Measurements from ENCODE around the gene CRACR2B. TPM values are rescaled to one million over a fixed set of nuclear protein-coding genes. Genes with fewer than 3 reads are reported as not detected.

CRACR2B gene
- total RNA-seq, 2 experiments from 2014 or later: 12.7 to 13.7 TPM

DNA sequence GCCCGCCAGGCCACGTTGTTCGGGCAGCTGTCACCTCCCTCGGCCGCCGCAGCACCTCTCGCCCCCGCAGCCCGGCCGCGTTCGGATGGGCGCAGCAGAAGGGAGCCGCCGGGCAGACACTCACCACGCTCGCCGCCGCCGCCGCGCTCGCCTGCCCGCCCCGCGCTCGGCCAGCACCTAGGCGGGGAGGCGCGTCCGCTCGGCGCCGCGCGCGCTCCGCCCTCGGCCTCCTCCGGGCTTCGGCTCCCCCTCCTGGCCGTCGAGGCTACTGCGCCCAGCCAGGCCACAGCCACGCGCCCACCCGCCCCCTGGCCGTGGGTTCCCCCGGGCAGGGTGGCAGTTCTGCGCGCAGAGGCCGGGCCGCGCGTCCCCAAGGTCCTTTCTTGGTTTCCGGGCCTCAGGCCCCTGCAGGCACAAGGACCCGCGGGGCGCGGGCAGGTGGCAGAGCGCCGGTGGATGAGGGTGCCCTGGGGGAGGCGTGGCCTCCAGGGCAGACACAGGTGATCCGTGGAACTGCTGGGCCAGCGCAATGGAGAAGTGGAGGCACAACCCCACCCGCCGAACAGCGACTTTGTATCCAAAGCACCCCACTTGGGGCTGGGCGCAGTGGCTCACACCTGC, 29.5 kb upstream of the CRACR2B start, which contains the start of gene SLC25A22:
Gene SLC25A22 (minus strand): TSS at position 189 of the 621 bp plus-strand sequence. CDS start 3,275 bp downstream, outside the sequence.
- H3K9me3 Mint-ChIP-seq: no peaks in the 10 kb centered on the region
- no peaks in the 10 kb centered on the region for H3K27me3 Mint-ChIP-seq
- peaks cover 23% of the 10 kb centered on the region for H3K36me3 Mint-ChIP-seq (ENCODE audit: low read depth)
- peak; percentile 87 for DNase-seq
- peaks cover 37% of the 10 kb centered on the region for H3K4me1 Mint-ChIP-seq
- H3K4me3 Mint-ChIP-seq: peak within 1 kb of the TSS; percentile 93
- H3K27ac Mint-ChIP-seq: peak within 1 kb of the TSS; percentile 89
- ChIA-PET POLR2A (interaction anchor here (0.7 to 3.9 kb wide), 2 partner anchors 11 kb away, joined by 3 to 23 read pairs; partner anchors contain the start of gene RPLP2), CTCF (interaction anchor here (0.8 to 1.4 kb wide), 2 partner anchors 11 to 32 kb away, joined by 3 read pairs; no protein-coding TSS in a partner anchor)

DNA sequence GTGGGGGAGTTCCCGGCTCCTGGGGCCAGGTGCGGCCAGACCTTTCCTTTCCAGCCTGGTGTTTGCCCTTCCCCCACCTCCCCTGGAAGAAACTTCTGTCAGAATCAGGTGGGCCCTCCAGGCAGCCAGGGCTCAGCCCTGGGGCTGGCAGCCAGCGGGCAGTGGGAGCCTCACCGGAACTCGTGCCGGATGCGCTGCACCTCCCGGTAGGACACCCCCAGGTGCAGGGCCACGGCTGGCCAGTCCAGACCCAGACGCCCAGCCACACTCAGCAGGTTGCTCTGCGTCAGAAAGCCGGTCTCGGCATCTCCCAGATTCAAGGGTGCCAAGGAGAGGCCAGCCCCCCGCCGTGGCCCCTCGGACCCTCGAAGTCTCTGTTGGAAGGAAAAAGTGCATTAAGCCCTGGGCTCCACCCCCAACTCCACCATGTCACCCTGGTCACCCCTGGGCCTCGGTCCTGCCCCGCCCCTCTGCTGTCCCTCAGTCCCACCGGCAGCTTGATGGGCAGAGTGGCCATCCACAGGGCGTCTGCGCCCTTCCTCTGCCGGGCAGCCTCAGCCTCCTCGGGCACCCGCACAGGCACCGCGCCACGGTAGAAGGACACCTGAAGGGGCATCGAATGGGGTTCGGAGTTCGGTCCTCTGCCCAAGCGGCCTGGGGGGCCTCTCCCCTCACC, 27.9 kb upstream of the CRACR2B start:
- ChIA-PET CTCF (no interaction called here), POLR2A (no interaction called here)
- no peaks in the 10 kb centered on the region for H3K9me3 Mint-ChIP-seq
- no peak overlapping the region for H3K4me3 Mint-ChIP-seq
- DNase-seq: no peak
- no peaks in the 10 kb centered on the region for H3K27me3 Mint-ChIP-seq
- no peak overlapping the region for H3K27ac Mint-ChIP-seq
- peaks cover 21% of the 10 kb centered on the region for H3K36me3 Mint-ChIP-seq (ENCODE audit: low read depth)
- H3K4me1 Mint-ChIP-seq: peaks cover 40% of the 10 kb centered on the region

DNA sequence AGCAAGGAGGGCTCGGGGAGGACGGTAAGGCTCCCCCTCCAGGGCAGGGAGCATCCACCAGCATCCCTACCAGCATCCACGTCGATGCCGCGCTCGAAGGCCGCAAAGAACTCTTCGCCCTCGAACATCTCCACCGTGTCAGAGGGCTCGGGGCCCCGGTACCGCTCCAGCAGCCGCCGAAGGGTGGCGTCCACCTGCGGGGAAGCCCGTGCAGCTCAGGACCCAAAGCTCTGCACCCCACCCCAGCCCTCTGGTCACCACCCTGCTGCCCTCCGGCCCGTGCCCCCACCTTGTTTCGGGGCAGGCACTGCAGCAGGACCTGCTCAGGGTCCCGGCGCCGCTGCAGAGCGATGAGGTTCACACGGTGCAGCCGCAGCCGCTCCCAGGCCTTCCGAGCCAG, 27.2 kb upstream of the CRACR2B start:
- H3K9me3 Mint-ChIP-seq: no peaks in the 10 kb centered on the region
- no peak for DNase-seq
- H3K4me1 Mint-ChIP-seq: peaks cover 36% of the 10 kb centered on the region
- H3K4me3 Mint-ChIP-seq: no peak overlapping the region
- H3K27me3 Mint-ChIP-seq: no peaks in the 10 kb centered on the region
- H3K27ac Mint-ChIP-seq: no peak overlapping the region
- ChIA-PET POLR2A (no interaction called here), CTCF (no interaction called here)
- peaks cover 21% of the 10 kb centered on the region for H3K36me3 Mint-ChIP-seq (ENCODE audit: low read depth)

DNA sequence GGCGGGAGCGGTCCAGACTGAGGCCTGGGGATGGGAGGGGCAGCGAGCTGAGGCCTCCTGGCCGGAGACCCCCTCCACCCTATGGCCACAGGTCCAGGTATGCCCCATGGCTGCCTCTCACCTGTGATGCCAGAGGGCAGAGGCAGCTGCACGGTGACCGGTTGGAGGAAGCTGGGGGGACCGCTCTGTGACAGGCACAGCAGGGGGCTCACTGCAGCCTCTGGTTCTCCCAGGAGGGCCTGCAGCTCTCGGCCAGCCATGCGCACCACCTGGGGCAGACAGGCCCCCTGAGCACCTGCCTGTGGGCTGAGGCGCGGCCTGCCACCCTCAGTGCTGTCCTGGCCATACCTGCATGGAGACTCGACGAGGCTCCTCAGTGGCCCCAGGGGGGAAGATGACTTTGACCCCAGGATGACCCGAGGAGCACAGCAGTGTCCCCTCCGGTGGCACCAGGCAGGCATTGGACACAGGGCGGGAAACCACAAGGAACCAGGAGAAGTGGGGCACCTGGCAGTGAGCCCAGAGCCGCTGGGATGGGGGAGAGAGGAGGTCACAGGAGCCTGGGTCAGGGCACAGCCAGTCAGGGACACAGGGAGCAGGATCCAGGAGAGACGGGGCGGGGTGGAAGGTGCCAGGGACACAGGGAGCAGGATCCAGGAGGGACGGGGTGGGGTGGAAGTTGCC, 26.5 kb upstream of the CRACR2B start:
- Mint-ChIP-seq H3K4me3 (no peak overlapping the region), H3K27me3 (no peaks in the 10 kb centered on the region), H3K36me3 (ENCODE audit: low read depth) (peaks cover 18% of the 10 kb centered on the region), H3K4me1 (peaks cover 37% of the 10 kb centered on the region), H3K9me3 (no peaks in the 10 kb centered on the region), H3K27ac (no peak overlapping the region)
- DNase-seq: no peak
- ChIA-PET POLR2A (interaction anchor here (1.3 kb wide), 1 partner anchor 19 kb away, joined by 3 read pairs; no protein-coding TSS in a partner anchor), CTCF (no interaction called here)

DNA sequence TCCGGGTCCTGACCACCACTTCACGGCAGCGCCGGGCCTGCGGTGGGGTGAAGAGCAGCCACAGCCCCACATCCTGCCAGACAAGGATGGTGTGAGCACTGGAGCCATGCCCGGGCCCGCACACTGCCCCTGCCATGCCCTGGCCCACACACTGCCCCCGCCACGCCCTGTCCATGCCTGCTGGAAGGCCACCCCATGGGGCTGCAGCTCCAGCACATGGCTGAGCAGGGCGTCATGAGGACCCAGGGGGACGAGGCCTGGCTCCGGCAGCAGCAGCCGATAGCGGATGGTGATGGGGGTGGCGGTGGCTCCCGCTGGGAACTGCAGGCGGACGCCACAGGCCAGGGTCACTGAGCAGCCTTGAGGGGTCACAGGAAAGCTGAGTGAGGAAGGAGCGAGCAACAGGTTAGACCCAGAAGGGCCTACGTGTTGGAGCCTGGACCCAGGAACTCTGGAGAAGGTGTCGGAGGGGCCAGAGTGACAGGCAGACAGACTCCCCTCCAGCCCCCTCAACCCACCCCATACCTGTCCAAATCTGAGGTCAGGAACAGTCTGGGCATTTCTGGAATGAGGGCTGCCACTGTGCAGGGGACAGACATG, 25.6 kb upstream of the CRACR2B start:
- CTCF ChIA-PET: no interaction called here
- Mint-ChIP-seq H3K4me1 (peaks cover 32% of the 10 kb centered on the region), H3K27ac (no peak overlapping the region), H3K9me3 (no peaks in the 10 kb centered on the region), H3K27me3 (no peaks in the 10 kb centered on the region), H3K4me3 (no peak overlapping the region), H3K36me3 (ENCODE audit: low read depth) (peaks cover 18% of the 10 kb centered on the region)
- no peak for DNase-seq
- POLR2A ChIA-PET: interaction anchor here (1.3 kb wide), 1 partner anchor 18 kb away, joined by 3 read pairs; no protein-coding TSS in a partner anchor

DNA sequence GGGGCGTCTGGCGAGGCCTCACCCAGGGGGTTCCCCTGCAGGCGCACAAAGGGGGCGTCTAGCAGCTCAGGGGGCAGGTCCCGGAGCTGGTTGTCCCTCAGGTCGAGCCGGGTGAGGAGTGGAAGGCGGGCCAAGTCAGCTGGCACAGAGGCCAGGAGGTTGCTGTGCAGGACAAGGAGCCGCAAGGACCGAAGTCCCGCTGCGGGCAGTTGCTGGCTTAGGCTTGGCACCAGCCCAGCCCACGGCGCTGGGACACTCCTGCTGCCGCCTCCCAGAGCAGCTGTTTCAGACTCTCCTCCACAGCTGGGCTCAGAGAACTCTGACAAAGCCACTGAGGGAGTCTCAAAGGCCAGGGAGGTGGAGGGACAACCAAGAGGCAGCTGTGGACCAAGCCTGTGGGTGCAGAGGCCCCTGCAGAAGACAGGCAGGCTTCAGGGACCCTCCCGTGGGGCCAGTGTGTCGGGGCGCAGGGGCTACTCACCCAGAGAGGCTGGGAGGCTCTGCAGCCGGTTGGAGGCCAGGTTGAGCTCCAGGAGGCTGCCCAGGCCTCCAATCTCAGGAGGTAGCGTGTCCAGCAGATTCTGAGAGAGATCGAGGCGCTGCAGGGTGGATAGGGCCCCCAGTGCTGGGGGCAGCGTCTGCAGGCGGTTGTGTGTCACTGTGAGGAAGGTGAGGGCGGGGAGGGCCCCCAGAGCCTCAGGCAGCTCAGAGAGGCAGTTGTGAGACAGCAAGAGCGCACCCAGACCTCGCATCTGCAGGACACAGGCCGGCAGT, 24.8 kb upstream of the CRACR2B start:
- H3K27ac Mint-ChIP-seq: no peak overlapping the region
- ChIA-PET POLR2A (interaction anchor here (2.3 kb wide), 1 partner anchor 25 kb away, joined by 12 read pairs; the partner anchor contains the start of gene GATD1), CTCF (no interaction called here)
- H3K4me1 Mint-ChIP-seq: peaks cover 32% of the 10 kb centered on the region
- H3K4me3 Mint-ChIP-seq: peak overlapping the region; percentile 82
- H3K27me3 Mint-ChIP-seq: no peaks in the 10 kb centered on the region
- DNase-seq: no peak
- peaks cover 18% of the 10 kb centered on the region for H3K36me3 Mint-ChIP-seq (ENCODE audit: low read depth)
- H3K9me3 Mint-ChIP-seq: no peaks in the 10 kb centered on the region

DNA sequence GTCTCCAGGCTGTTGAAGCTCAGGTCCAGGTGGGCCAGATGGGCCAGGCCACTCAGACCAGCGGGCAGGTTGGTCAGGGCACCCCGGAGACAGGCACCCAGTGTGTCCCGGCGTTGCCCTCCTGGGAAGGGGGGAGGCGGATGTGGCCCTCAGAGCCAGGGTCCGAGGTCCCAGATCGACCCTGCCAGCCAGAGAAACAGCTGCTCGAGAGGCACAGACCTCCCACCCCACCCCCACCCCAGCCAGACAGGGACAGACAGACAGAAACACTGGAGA, 24.3 kb upstream of the CRACR2B start:
- no peak for DNase-seq
- H3K27me3 Mint-ChIP-seq: no peaks in the 10 kb centered on the region
- H3K36me3 Mint-ChIP-seq (ENCODE audit: low read depth): peaks cover 18% of the 10 kb centered on the region
- H3K27ac Mint-ChIP-seq: no peak overlapping the region
- H3K9me3 Mint-ChIP-seq: no peaks in the 10 kb centered on the region
- peak overlapping the region; percentile 82 for H3K4me3 Mint-ChIP-seq
- POLR2A ChIA-PET: interaction anchor here (1.1 to 4.1 kb wide), 4 partner anchors 7 to 40 kb away, joined by 3 to 21 read pairs (median 16); partner anchors contain the start of genes GATD1, PNPLA2 and TSPAN4
- CTCF ChIA-PET: no interaction called here
- peaks cover 37% of the 10 kb centered on the region for H3K4me1 Mint-ChIP-seq

DNA sequence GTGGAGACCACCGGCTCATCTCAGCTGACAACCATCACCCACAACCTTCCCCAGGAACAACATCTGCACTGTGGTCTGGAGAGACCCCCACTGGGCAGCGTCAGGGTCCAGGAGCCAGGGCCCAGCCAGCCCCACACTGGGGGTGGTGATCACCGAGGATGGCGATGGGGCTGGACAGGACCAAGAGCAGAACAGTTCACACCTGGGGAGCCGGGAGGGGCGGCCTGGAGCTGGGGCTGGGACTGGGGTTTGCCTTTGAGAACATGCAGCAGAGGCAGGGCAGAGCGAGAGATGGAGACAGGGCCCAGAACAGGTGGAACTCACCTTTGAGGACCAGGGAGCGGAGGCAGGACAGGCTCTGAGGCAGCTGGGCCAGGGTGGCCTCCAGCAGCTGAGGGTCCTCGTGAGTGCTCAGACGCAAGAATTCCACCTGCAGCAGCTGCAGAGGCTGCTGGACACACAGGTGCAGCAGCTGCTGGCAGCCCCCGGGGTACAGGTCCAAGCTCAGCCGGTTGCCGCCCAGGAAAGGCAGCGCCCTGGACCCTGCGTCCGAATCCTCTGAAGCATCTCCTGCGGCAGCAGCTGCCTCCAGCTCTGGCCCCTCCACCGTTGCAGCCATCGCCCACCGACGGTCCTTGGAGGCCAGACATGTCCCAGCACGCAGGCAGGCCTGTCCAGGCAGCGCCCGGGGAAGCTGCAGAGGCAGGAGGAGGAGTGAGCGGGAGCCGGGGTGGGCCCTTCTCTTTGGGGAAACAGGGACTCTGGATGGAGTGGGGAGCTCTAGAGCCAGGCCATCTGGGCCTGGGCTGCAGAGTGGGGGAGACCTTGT, 23.7 kb upstream of the CRACR2B start:
- H3K27ac Mint-ChIP-seq: peak overlapping the region; percentile 78
- POLR2A ChIA-PET: interaction anchor here (1.1 to 4.1 kb wide), 5 partner anchors 8 to 39 kb away, joined by 3 to 21 read pairs (median 12); partner anchors contain the start of genes GATD1, PNPLA2 and TSPAN4
- peak overlapping the region; percentile 82 for H3K4me3 Mint-ChIP-seq
- no peaks in the 10 kb centered on the region for H3K9me3 Mint-ChIP-seq
- peaks cover 40% of the 10 kb centered on the region for H3K4me1 Mint-ChIP-seq
- no peak for DNase-seq
- H3K36me3 Mint-ChIP-seq (ENCODE audit: low read depth): peaks cover 18% of the 10 kb centered on the region
- CTCF ChIA-PET: no interaction called here
- no peaks in the 10 kb centered on the region for H3K27me3 Mint-ChIP-seq

DNA sequence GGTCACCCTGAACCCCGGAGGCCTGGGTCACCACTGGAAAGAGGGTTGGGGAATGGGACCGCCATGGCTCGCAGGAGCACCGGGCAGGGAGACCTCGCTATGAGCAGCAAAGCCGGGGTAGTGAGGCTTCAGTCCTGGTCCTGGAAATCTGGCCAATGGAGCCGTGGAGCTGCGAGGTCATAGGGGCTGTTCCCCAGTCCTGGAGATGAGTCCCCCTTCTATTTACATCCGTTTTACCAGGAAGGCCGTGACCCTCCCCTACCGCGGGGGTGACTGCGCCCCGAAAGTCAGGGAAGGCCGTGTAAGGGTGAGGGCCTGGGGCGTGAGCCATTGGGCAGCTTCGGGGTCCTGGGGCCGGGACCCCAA, 23.1 kb upstream of the CRACR2B start:
- Mint-ChIP-seq H3K27me3 (no peaks in the 10 kb centered on the region), H3K4me3 (peak overlapping the region; percentile 82), H3K4me1 (peaks cover 41% of the 10 kb centered on the region), H3K9me3 (no peaks in the 10 kb centered on the region), H3K27ac (peak overlapping the region; percentile 78), H3K36me3 (ENCODE audit: low read depth) (peaks cover 18% of the 10 kb centered on the region)
- DNase-seq: no peak
- CTCF ChIA-PET: no interaction called here
- POLR2A ChIA-PET: interaction anchor here (1.1 to 4.1 kb wide), 5 partner anchors 8 to 38 kb away, joined by 3 to 21 read pairs (median 12); partner anchors contain the start of genes GATD1, PNPLA2 and TSPAN4

DNA sequence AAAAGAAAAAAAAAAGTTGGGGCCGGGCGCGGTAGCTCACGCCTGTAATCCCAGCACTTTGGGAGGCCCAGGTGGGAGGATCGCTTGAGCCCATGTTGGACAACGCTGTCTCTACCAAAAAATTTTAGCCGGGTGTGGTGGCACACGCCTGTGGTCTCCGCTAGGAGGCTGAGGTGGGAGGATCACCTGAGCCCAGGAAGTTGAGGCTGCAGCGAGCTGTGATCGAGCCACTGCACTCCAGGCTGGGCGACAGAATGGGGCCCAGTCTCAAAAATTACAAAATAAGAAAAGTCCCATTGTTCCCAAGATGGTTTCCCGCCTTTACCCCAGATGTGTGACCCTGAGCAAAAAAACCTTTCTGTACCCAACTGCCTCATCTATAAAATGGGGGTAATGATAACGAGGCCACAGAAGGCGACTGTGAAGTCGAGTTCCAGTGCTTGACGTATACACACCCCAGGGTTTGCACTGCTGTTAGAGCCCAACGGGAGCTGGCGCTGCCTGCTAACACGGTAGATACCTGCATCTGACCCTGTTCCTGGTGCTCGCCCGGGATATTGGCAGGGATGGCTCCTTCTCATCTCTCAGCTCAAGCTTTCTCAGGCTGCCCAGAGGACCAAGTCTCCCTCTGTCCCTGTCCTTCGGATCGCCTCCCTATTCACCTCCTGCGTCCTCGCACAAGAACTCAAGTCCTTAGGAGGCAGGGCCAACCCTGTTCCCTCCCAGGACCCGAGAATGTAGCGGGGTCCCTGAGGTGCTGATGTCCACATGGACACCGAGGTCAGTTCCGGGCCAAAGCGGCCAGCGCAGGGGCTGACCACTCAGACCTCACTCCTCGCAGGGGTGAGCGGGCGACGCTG, 19.1 kb upstream of the CRACR2B start:
- peak; percentile 75 for DNase-seq
- H3K4me3 Mint-ChIP-seq: peak overlapping the region; percentile 92
- POLR2A ChIA-PET: interaction anchor here (0.8 to 2.3 kb wide), 20 partner anchors 10 to 302 kb away, joined by 3 to 62 read pairs (median 4); partner anchors contain the start of genes CD151, CEND1, CRACR2B and GATD1
- peak overlapping the region; percentile 98 for H3K27ac Mint-ChIP-seq
- CTCF ChIA-PET: interaction anchor here (0.7 to 2.1 kb wide), 6 partner anchors 10 to 83 kb away, joined by 3 to 8 read pairs (median 3); partner anchors contain the start of genes CEND1 and PNPLA2
- no peaks in the 10 kb centered on the region for H3K9me3 Mint-ChIP-seq
- H3K36me3 Mint-ChIP-seq (ENCODE audit: low read depth): peaks cover 30% of the 10 kb centered on the region
- no peaks in the 10 kb centered on the region for H3K27me3 Mint-ChIP-seq
- peaks cover 54% of the 10 kb centered on the region for H3K4me1 Mint-ChIP-seq
